Neural progenitor cell (in vitro differentiated cells): ENCODE measurements around the gene UBN1. TPM values are rescaled to one million over a fixed set of nuclear protein-coding genes. Genes with fewer than 3 reads are reported as not detected.

Experiments
- DNase-seq: peaks from one replicate; pipeline ENCODE4 v3.0.0-alpha.2; 2016; ENCODE audit warnings: low spot score
- H2AFZ ChIP-seq: fragments of 200-600 bp; sonication (generic); replicated peaks from 2 replicates; pipeline ENCODE4 v1.6.1; 2016; ENCODE audit warnings: antibody characterized with exemption
- H3F3A ChIP-seq: fragments of 200-600 bp; sonication (generic); 2 replicates; pipeline ENCODE4 v1.6.1; 2016; ENCODE audit warnings: antibody characterized with exemption, low read depth
- H3K27ac ChIP-seq: fragments of 200-600 bp; sonication (generic); 2 replicates; pipeline ENCODE4 v1.5.1; 2016; ENCODE audit warnings: mild to moderate bottlenecking
- H3K27me3 ChIP-seq: fragments of 200-600 bp; sonication (generic); 2 replicates; pipeline ENCODE4 v1.6.1; 2016; ENCODE audit warnings: mild to moderate bottlenecking, moderate library complexity
- H3K36me3 ChIP-seq: fragments of 200-600 bp; sonication (generic); 2 replicates; pipeline ENCODE4 v1.5.1; 2016
- H3K4me1 ChIP-seq: fragments of 200-600 bp; sonication (generic); 2 replicates; pipeline ENCODE4 v1.6.1; 2016; ENCODE audit warnings: mixed run types
- H3K4me2 ChIP-seq: fragments of 200-600 bp; sonication (generic); 2 replicates; pipeline ENCODE4 v1.6.1; 2016
- H3K4me3 ChIP-seq: fragments of 200-600 bp; sonication (generic); 2 replicates; pipeline ENCODE4 v1.5.1; 2016
- H3K79me2 ChIP-seq: fragments of 200-600 bp; sonication (generic); 2 replicates; pipeline ENCODE4 v1.6.1; 2016; ENCODE audit warnings: low read depth
- H3K9ac ChIP-seq: fragments of 200-600 bp; sonication (generic); 2 replicates; pipeline ENCODE4 v1.6.1; 2016
- H3K9me3 ChIP-seq: fragments of 200-600 bp; sonication (generic); 2 replicates; pipeline ENCODE4 v1.5.1; 2016; ENCODE audit warnings: low read depth
- H4K20me1 ChIP-seq: fragments of 200-600 bp; sonication (generic); 2 replicates; pipeline ENCODE4 v1.6.1; 2016; ENCODE audit warnings: low read depth
- H3K27ac Mint-ChIP-seq: 3 replicates; pipeline ENCODE4 v1.8.0; 2021; ENCODE audit warnings: mixed read lengths
- H3K27me3 Mint-ChIP-seq: 2 replicates; pipeline ENCODE4 v1.8.0; 2022; ENCODE audit warnings: low read depth, mild to moderate bottlenecking, inconsistent platforms, moderate library complexity, mixed read lengths; ENCODE audit not compliant: insufficient read depth
- H3K36me3 Mint-ChIP-seq: 3 replicates; pipeline ENCODE4 v1.8.0; 2021; ENCODE audit warnings: mixed read lengths
- H3K4me1 Mint-ChIP-seq: 3 replicates; pipeline ENCODE4 v1.8.0; 2021; ENCODE audit warnings: mixed read lengths
- H3K4me3 Mint-ChIP-seq: 3 replicates; pipeline ENCODE4 v1.8.0; 2021; ENCODE audit warnings: mild to moderate bottlenecking, moderate library complexity, mixed read lengths
- H3K9me3 Mint-ChIP-seq: 3 replicates; pipeline ENCODE4 v1.8.0; 2020; ENCODE audit warnings: mixed read lengths
- EZH2 ChIP-seq: fragments of 200-600 bp; sonication (generic); IDR thresholded peaks from 2 replicates; pipeline ENCODE4 v1.6.1; 2017; ENCODE audit warnings: antibody characterized with exemption, mild to moderate bottlenecking, moderate library complexity
- EZH2phosphoT487 ChIP-seq: fragments of 200-600 bp; sonication (generic); IDR thresholded peaks from 2 replicates; pipeline ENCODE4 v1.6.1; 2017; ENCODE audit warnings: antibody characterized with exemption
- total RNA-seq: library from RNA; depleted of rRNA; stranded (reverse); fragments of >200 nt; gene quantifications from 2 replicates; pipeline ENCODE4 v1.2.3, GENCODE V29; 2015; ENCODE audit warnings: low replicate concordance
- TF ChIP-seq, protein P1 (sequence below): fragments of 200-600 bp; sonication (generic); IDR thresholded peaks from 2 replicates; pipeline ENCODE4 v1.5.1; 2017; ENCODE audit warnings: antibody characterized with exemption, mild to moderate bottlenecking

UBN1 gene
- total RNA-seq, 1 donor from 2014 or later, result 28.4 TPM

DNA sequence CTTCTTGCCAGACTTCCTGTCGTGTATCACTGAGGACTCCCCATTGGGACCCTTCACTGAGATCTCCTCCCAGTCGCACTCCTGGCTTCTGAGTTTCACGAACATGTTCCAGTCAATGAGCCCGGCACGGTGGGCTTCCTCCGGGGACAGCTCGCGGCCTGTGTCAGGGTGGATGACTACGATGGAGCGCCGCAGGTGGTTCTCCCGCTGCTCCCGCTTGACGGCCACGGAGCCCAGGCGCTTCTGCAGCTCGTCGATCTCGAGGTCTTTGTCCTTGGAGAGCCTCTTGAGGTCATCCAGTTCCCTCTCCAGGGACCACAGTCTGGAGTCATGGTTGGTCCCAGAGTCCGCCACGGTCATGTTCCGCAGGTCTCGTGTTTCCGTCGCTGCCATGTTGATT lies 36.2 kb downstream of the UBN1 start:
- no peak overlapping the region for H3K9ac ChIP-seq
- no peak overlapping the region for H3K4me3 ChIP-seq
- no peaks in the 10 kb centered on the region for H3F3A ChIP-seq
- H3K27ac Mint-ChIP-seq, result no peak overlapping the region
- peaks cover 3% of the 10 kb centered on the region for H3K27me3 Mint-ChIP-seq
- DNase-seq, result no peak
- no peak overlapping the region for H3K4me2 ChIP-seq
- no peaks in the 10 kb centered on the region for H3K27me3 ChIP-seq
- no peaks in the 10 kb centered on the region for H3K4me1 ChIP-seq
- no peaks in the 10 kb centered on the region for H3K9me3 Mint-ChIP-seq
- H3K36me3 Mint-ChIP-seq, result peaks cover 42% of the 10 kb centered on the region
- no peaks in the 10 kb centered on the region for H3K4me1 Mint-ChIP-seq
- no peak overlapping the region for H2AFZ ChIP-seq
- H3K79me2 ChIP-seq, result no peaks in the 10 kb centered on the region
- H3K9me3 ChIP-seq, result no peaks in the 10 kb centered on the region
- no peaks in the 10 kb centered on the region for H3K36me3 ChIP-seq
- no peak overlapping the region for H3K4me3 Mint-ChIP-seq
- no peak overlapping the region for H3K27ac ChIP-seq
- TF ChIP-seq EZH2phosphoT487, result no peak
- no peaks in the 10 kb centered on the region for H4K20me1 ChIP-seq

DNA sequence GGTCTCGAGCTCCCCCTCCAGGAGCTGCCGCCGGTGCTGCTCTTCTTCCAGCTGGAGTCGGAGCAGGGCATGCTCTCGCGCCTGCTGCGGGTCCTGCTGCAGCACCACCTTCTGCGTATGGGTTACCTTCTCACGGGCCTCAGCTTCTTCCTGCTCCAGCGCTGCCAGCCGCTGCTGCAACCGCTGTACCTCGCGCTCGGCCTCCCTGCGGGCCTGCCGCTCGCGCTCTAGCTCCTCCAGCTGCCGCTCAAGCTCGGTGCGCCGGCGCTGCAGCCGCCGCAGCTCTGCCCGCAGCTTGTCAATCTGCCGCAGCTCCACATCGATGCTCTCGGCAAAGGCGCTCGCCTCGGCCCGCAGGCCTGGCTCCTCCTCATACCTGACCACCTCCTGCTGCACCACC lies 36.9 kb downstream of the UBN1 start:
- no peaks in the 10 kb centered on the region for H3K36me3 ChIP-seq
- peaks cover 3% of the 10 kb centered on the region for H3K27me3 Mint-ChIP-seq
- no peaks in the 10 kb centered on the region for H3K27me3 ChIP-seq
- H3K36me3 Mint-ChIP-seq, result peaks cover 40% of the 10 kb centered on the region
- H3K4me3 Mint-ChIP-seq, result no peak overlapping the region
- no peaks in the 10 kb centered on the region for H3K9me3 ChIP-seq
- no peak overlapping the region for H3K27ac ChIP-seq
- H3K4me3 ChIP-seq, result no peak overlapping the region
- DNase-seq, result no peak
- no peaks in the 10 kb centered on the region for H4K20me1 ChIP-seq
- H2AFZ ChIP-seq, result no peak overlapping the region
- H3K27ac Mint-ChIP-seq, result no peak overlapping the region
- H3K9me3 Mint-ChIP-seq, result no peaks in the 10 kb centered on the region
- no peaks in the 10 kb centered on the region for H3K4me1 ChIP-seq
- TF ChIP-seq EZH2, result no peak
- no peak for TF ChIP-seq EZH2phosphoT487
- TF ChIP-seq, protein P1, sequence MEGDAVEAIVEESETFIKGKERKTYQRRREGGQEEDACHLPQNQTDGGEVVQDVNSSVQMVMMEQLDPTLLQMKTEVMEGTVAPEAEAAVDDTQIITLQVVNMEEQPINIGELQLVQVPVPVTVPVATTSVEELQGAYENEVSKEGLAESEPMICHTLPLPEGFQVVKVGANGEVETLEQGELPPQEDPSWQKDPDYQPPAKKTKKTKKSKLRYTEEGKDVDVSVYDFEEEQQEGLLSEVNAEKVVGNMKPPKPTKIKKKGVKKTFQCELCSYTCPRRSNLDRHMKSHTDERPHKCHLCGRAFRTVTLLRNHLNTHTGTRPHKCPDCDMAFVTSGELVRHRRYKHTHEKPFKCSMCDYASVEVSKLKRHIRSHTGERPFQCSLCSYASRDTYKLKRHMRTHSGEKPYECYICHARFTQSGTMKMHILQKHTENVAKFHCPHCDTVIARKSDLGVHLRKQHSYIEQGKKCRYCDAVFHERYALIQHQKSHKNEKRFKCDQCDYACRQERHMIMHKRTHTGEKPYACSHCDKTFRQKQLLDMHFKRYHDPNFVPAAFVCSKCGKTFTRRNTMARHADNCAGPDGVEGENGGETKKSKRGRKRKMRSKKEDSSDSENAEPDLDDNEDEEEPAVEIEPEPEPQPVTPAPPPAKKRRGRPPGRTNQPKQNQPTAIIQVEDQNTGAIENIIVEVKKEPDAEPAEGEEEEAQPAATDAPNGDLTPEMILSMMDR, result no peak
- no peaks in the 10 kb centered on the region for H3K4me1 Mint-ChIP-seq
- no peaks in the 10 kb centered on the region for H3K79me2 ChIP-seq
- H3K9ac ChIP-seq, result no peak overlapping the region
- no peaks in the 10 kb centered on the region for H3F3A ChIP-seq
- no peak overlapping the region for H3K4me2 ChIP-seq

DNA sequence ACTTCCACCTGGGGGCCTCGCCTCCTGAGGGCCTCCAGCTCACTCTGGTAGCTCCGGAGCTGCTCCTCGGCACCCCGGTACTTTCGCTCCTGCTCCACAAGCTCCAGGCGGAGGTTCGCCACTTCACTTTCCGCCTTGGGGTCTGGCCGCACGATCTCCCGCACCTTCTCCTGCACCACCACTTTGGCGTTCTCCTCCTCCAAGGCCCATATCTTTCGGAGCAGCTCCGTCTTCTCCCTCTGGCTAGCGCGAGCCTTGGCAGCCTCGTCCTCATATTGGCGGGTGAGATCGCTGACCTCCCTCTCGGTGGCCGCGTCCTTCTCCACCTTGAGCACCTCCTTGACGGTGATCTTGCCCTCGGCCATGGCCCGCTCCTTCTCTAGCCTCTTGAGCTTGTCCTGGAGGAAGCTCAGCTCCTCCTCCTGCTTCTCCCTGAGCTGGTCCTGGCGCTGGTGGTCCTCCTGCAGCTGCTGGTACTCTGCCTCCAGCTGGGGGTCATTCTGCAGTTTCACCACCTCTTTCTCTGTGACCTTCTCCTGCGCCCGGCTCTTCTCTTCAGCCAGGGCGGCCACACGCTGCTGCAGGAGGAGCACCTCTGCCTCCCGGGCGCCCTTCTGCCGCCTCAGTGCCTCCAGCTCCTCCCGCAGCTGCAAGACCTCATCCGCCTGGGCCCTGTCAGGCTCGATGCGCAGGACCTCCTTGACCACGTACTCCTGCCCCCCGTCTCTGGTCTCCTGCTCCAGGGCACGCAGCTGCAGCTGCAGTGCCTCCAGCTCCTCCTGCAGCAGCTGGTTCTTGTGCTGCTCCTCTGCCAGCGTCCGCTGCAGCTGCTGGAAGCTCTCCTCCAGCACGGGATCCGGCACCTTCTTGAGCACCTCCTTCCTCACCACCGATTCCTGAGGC lies 37.9 kb downstream of the UBN1 start:
- Histone ChIP-seq H3K4me1 (no peaks in the 10 kb centered on the region), H3K27ac (no peak overlapping the region), H3K9me3 (no peaks in the 10 kb centered on the region), H4K20me1 (no peaks in the 10 kb centered on the region), H2AFZ (no peak overlapping the region), H3F3A (no peaks in the 10 kb centered on the region), H3K4me2 (no peak overlapping the region), H3K36me3 (no peaks in the 10 kb centered on the region), H3K27me3 (no peaks in the 10 kb centered on the region), H3K4me3 (no peak overlapping the region), H3K9ac (no peak overlapping the region), H3K79me2 (no peaks in the 10 kb centered on the region)
- TF ChIP-seq EZH2phosphoT487 (no peak), EZH2 (no peak)
- TF ChIP-seq, protein P1, result no peak
- Mint-ChIP-seq H3K4me1 (no peaks in the 10 kb centered on the region), H3K4me3 (no peak overlapping the region), H3K27ac (peak overlapping the region; percentile 47), H3K36me3 (peaks cover 40% of the 10 kb centered on the region), H3K27me3 (peaks cover 3% of the 10 kb centered on the region), H3K9me3 (no peaks in the 10 kb centered on the region)
- DNase-seq, result no peak

DNA sequence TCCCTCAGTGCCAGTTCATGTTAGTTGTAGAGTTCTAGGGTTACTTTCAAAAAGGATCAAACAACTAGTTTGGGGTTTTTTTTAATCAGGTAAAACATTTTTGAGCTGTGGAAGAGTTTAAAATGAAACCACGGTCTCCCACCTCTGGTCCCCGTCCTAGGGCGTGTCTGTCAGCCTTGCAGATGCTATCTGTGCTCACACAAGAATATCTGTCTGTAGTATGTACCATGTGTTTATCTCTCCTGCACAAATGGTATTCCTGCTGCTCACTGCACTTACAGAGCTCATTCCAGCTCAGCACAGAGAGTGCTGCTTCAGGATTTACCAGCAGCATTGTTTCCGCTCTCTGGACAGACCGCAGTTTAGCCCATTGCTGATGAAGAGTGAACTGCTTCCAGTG lies 38.9 kb downstream of the UBN1 start:
- H3K79me2 ChIP-seq, result no peaks in the 10 kb centered on the region
- peaks cover 39% of the 10 kb centered on the region for H3K36me3 Mint-ChIP-seq
- H3K4me1 Mint-ChIP-seq, result no peaks in the 10 kb centered on the region
- H3K9me3 Mint-ChIP-seq, result no peaks in the 10 kb centered on the region
- H3K4me1 ChIP-seq, result no peaks in the 10 kb centered on the region
- peak overlapping the region; percentile 47 for H3K27ac Mint-ChIP-seq
- H3K27me3 ChIP-seq, result no peaks in the 10 kb centered on the region
- H3K27ac ChIP-seq, result no peak overlapping the region
- H4K20me1 ChIP-seq, result no peaks in the 10 kb centered on the region
- TF ChIP-seq EZH2 (no peak), EZH2phosphoT487 (no peak)
- TF ChIP-seq, protein P1, result no peak
- H3K27me3 Mint-ChIP-seq, result peaks cover 3% of the 10 kb centered on the region
- no peaks in the 10 kb centered on the region for H3K9me3 ChIP-seq
- H2AFZ ChIP-seq, result no peak overlapping the region
- no peaks in the 10 kb centered on the region for H3K36me3 ChIP-seq
- H3K4me3 Mint-ChIP-seq, result no peak overlapping the region
- no peaks in the 10 kb centered on the region for H3F3A ChIP-seq
- H3K4me3 ChIP-seq, result no peak overlapping the region
- H3K9ac ChIP-seq, result no peak overlapping the region
- DNase-seq, result no peak
- H3K4me2 ChIP-seq, result no peak overlapping the region
